ENCODE data around the gene PBX4.

DNA sequence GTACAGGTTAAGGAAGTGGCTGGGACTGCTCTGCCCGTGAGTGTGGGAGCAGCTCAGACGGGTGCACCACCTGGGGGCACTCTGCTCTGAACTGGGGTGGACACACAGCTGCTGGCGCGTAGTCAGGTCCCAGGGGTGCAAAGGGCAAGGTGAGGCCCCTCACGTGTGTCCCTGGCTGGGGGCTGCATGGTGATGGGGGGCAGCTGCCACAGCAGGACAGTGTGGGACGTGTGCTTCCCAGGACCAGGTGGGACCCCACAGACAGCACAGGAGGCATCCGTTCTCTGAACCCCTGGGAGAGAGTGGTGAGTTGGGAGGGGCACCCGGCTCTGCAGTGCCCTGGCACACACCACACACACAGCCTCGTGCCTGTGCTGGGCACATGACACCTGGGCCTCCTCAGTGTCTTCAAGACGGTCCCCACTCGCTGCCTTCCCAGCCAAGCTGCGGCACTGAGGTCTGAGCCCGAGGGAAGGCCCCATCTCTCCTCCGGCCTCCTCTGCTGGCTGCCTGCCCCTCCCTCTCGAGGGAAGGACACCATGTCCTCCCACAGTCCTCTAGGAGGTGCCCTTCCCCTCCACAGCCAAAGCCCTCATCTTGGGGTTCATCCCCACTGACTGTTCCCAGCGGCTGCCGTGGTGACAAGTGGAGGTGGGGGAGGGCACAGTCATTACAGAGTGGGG lies 55.7 kb downstream of the PBX4 start:
- TF ChIP-seq POLR2AphosphoS5 (IDR thresholded peaks at IDR 0.05; ENCODE audit: low read depth, low read length) = no peak
- no peak for TF ChIP-seq POLR2A (IDR thresholded peaks at IDR 0.05; ENCODE audit: low read depth, low read length)
- TF ChIP-seq TAF1 (IDR thresholded peaks at IDR 0.05; ENCODE audit: borderline replicate concordance, low read depth, low read length) = no peak
